Suprapubic skin (tissue), 4 donors: ENCODE data around the gene ABCD2. TPM values are rescaled to one million over a fixed set of nuclear protein-coding genes. Genes with fewer than 3 reads are reported as not detected.
"Not testable (repeated sequence)": the region's sequence is repeated elsewhere in the genome, so short reads cannot be mapped to it uniquely, and the experiment has no call there.

Experiments used
- DNase-seq, 2 donors: peaks; one replicate each; pipeline ENCODE4 v3.0.0-alpha.2; 2019; ENCODE audit warnings: low spot score in 2 of 2
- H3K27ac ChIP-seq: fragments of 200-600 bp; sonication (generic); one replicate; pipeline ENCODE4 v1.5.1; 2019
- H3K27me3 ChIP-seq: fragments of 200-600 bp; sonication (generic); one replicate; pipeline ENCODE4 v1.5.1; 2019
- H3K36me3 ChIP-seq: fragments of 200-600 bp; sonication (generic); one replicate; pipeline ENCODE4 v1.5.1; 2019
- H3K4me1 ChIP-seq: fragments of 200-600 bp; sonication (generic); one replicate; pipeline ENCODE4 v1.5.1; 2019
- H3K4me3 ChIP-seq: fragments of 200-600 bp; sonication (generic); one replicate; pipeline ENCODE4 v1.5.1; 2019; ENCODE audit warnings: mild to moderate bottlenecking
- H3K9me3 ChIP-seq: fragments of 200-600 bp; sonication (generic); one replicate; pipeline ENCODE4 v1.5.1; 2019
- EP300 ChIP-seq: sonication (generic); formaldehyde crosslinking; IDR thresholded peaks from one replicate; pipeline ENCODE4 v1.6.1; 2017; ENCODE audit warnings: antibody characterized with exemption
- POLR2A ChIP-seq, 2 donors: fragments of 450-650 bp; IDR thresholded peaks; one replicate each; pipeline ENCODE4 v1.6.1; 2017; ENCODE audit warnings: antibody characterized with exemption in 2 of 2, mild to moderate bottlenecking in 2 of 2, moderate library complexity in 2 of 2
- POLR2AphosphoS5 ChIP-seq, 3 donors: sonication (generic); formaldehyde crosslinking; IDR thresholded peaks; one replicate each; pipeline ENCODE4 v1.6.1; 2017; ENCODE audit warnings: antibody characterized with exemption in 3 of 3
- WGBS: methylation state at CpG from one replicate; pipeline ENCODE4 v1.1.5; 2018; 5-methylcytosine and 5-hydroxymethylcytosine counted together
- total RNA-seq, 4 donors: library from RNA; depleted of rRNA; stranded (reverse); fragments of >200 nt; gene quantifications; one replicate each; pipeline ENCODE4 v1.1.0, GENCODE V29; 2016
- TF ChIP-seq, protein P1 (sequence below), 2 donors: fragments of 200-600 bp in 1 of 2; fragments of 450-650 bp in 1 of 2; sonication (generic) in 1 of 2; IDR thresholded peaks; one replicate each; pipeline ENCODE4 v1.5.1; 2016 to 2019; ENCODE audit warnings: antibody characterized with exemption in 2 of 2, mild to moderate bottlenecking in 1 of 2, moderate library complexity in 1 of 2

ABCD2 gene
- total RNA-seq, 4 donors from 2014 or later = 0.08 to 0.72 (median 0.22) TPM

DNA sequence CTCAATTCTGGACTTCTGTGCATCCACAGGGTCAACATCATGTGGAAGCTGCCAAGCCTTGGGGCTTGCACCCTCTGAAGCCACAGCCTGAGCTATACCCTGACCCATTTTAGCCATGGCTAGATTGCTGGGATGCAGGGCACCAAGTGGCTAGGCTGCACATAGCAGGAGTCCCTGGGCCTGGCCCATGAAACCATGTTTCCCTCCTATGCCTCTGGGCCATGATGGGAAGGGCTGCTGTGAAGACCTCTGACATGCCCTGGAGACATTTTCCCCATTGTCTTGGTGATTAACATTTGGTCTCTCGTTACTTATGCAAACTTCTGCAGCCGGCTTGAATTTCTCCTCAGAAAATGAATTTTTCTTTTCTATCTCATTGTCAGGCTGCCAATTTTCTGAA, 92.6 kb downstream of the ABCD2 start:
- Histone ChIP-seq H3K4me3 (no peak overlapping the region), H3K27me3 (no peaks in the 10 kb centered on the region), H3K36me3 (no peaks in the 10 kb centered on the region), H3K27ac (no peak overlapping the region), H3K4me1 (no peaks in the 10 kb centered on the region), H3K9me3 (no peaks in the 10 kb centered on the region)
- no peak for DNase-seq
- no peak for TF ChIP-seq EP300
- no peak for TF ChIP-seq POLR2AphosphoS5 (IDR thresholded peaks at IDR 0.05)
- TF ChIP-seq, protein P1, sequence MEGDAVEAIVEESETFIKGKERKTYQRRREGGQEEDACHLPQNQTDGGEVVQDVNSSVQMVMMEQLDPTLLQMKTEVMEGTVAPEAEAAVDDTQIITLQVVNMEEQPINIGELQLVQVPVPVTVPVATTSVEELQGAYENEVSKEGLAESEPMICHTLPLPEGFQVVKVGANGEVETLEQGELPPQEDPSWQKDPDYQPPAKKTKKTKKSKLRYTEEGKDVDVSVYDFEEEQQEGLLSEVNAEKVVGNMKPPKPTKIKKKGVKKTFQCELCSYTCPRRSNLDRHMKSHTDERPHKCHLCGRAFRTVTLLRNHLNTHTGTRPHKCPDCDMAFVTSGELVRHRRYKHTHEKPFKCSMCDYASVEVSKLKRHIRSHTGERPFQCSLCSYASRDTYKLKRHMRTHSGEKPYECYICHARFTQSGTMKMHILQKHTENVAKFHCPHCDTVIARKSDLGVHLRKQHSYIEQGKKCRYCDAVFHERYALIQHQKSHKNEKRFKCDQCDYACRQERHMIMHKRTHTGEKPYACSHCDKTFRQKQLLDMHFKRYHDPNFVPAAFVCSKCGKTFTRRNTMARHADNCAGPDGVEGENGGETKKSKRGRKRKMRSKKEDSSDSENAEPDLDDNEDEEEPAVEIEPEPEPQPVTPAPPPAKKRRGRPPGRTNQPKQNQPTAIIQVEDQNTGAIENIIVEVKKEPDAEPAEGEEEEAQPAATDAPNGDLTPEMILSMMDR (IDR thresholded peaks at IDR 0.05) = no peak
- TF ChIP-seq POLR2A (IDR thresholded peaks at IDR 0.05) = no peak
- 76% methylated on average over 2 of the region's 2 CpGs for WGBS

GRCh38 chr12:39522167-39522566, 97.4 kb downstream of the ABCD2 start:
- not testable (repeated sequence) for H3K27me3 ChIP-seq, H3K36me3 ChIP-seq

GRCh38 chr12:39510001-39510400, 109.6 kb downstream of the ABCD2 start:
- peaks cover 9% of the 10 kb centered on the region for H3K9me3 ChIP-seq
- H3K36me3 ChIP-seq = no peaks in the 10 kb centered on the region
- no peak overlapping the region for H3K4me3 ChIP-seq
- DNase-seq = no peak
- 100% methylated on average over 1 of the region's 1 CpG for WGBS
- H3K27me3 ChIP-seq = no peaks in the 10 kb centered on the region
- H3K4me1 ChIP-seq = no peaks in the 10 kb centered on the region
- TF ChIP-seq POLR2AphosphoS5 (IDR thresholded peaks at IDR 0.05) (no peak), EP300 (no peak), POLR2A (IDR thresholded peaks at IDR 0.05) (no peak)
- TF ChIP-seq, protein P1 (IDR thresholded peaks at IDR 0.05) = no peak
- no peak overlapping the region for H3K27ac ChIP-seq

More at GRCh38 chr12:39522167-39522566, 97.4 kb downstream of the ABCD2 start:
- H3K4me1 ChIP-seq, H3K4me3 ChIP-seq, H3K9me3 ChIP-seq, H3K27ac ChIP-seq, DNase-seq: not testable (repeated sequence)

GRCh38 chr12:39505554-39505953, 114.0 kb downstream of the ABCD2 start:
- Histone ChIP-seq H3K9me3 (no peaks in the 10 kb centered on the region), H3K4me1 (no peaks in the 10 kb centered on the region), H3K27ac (no peak overlapping the region), H3K36me3 (no peaks in the 10 kb centered on the region), H3K4me3 (no peak overlapping the region), H3K27me3 (no peaks in the 10 kb centered on the region)
- no peak for TF ChIP-seq POLR2AphosphoS5 (IDR thresholded peaks at IDR 0.05)
- TF ChIP-seq POLR2A (IDR thresholded peaks at IDR 0.05) = no peak
- TF ChIP-seq, protein P1 (IDR thresholded peaks at IDR 0.05) = no peak
- no peak for TF ChIP-seq EP300
- DNase-seq = no peak

DNA sequence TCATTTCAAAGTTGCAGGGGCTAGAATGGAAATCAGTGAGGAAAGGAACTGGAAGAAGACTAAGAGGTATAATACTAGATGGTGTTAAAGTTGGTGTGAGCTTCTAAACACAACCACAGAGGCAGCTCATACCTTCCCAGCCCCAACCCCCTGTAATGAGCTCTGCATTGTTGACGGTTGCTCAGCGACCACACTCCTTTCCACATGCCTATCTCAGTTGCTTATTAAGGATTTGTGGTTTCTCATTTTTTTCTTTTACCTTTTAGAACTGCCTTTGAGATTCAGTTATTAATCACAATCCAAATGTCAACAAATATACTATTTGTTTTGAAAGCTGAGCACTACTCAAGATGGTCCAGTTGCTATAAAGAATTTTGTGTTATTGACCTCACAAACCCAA, 114.6 kb downstream of the ABCD2 start:
- Histone ChIP-seq H3K27ac (no peak overlapping the region), H3K9me3 (no peaks in the 10 kb centered on the region), H3K27me3 (no peaks in the 10 kb centered on the region), H3K4me3 (no peak overlapping the region), H3K36me3 (no peaks in the 10 kb centered on the region), H3K4me1 (no peaks in the 10 kb centered on the region)
- TF ChIP-seq, protein P1 (IDR thresholded peaks at IDR 0.05) = no peak
- TF ChIP-seq POLR2AphosphoS5 (IDR thresholded peaks at IDR 0.05) = no peak
- TF ChIP-seq EP300 = no peak
- no peak for TF ChIP-seq POLR2A (IDR thresholded peaks at IDR 0.05)
- 65% methylated on average over 2 of the region's 2 CpGs for WGBS
- no peak for DNase-seq

GRCh38 chr12:39503439-39503838, 116.2 kb downstream of the ABCD2 start:
- no peaks in the 10 kb centered on the region for H3K9me3 ChIP-seq
- TF ChIP-seq POLR2A (IDR thresholded peaks at IDR 0.05) = no peak
- no peak for TF ChIP-seq EP300
- TF ChIP-seq, protein P1 (IDR thresholded peaks at IDR 0.05) = no peak
- no peak for TF ChIP-seq POLR2AphosphoS5 (IDR thresholded peaks at IDR 0.05)
- no peaks in the 10 kb centered on the region for H3K36me3 ChIP-seq
- H3K27me3 ChIP-seq = no peaks in the 10 kb centered on the region
- no peak overlapping the region for H3K27ac ChIP-seq
- no peak for DNase-seq
- 95% methylated on average over 1 of the region's 1 CpG for WGBS
- H3K4me3 ChIP-seq = no peak overlapping the region
- no peaks in the 10 kb centered on the region for H3K4me1 ChIP-seq
